Neural crest cell (in vitro differentiated cells): Measurements from ENCODE around the gene KLHL14. TPM values are rescaled to one million over a fixed set of nuclear protein-coding genes. Genes with fewer than 3 reads are reported as not detected.
"Not testable (repeated sequence)": the region's sequence is repeated elsewhere in the genome, so short reads cannot be mapped to it uniquely, and the experiment has no call there.

Experiments used
- DNase-seq: peaks from one replicate; pipeline ENCODE4 v3.0.0; 2021; ENCODE audit warnings: low read depth, mixed read lengths, low spot score
- H3K27ac Mint-ChIP-seq: one replicate; pipeline ENCODE4 v1.8.0; 2021; ENCODE audit warnings: mild to moderate bottlenecking, mixed read lengths; ENCODE audit not compliant: unreplicated experiment
- H3K27me3 Mint-ChIP-seq: 2 replicates; pipeline ENCODE4 v1.8.0; 2021; ENCODE audit warnings: low read depth, mild to moderate bottlenecking, mixed read lengths
- H3K36me3 Mint-ChIP-seq: 2 replicates; pipeline ENCODE4 v1.8.0; 2021; ENCODE audit warnings: low read depth, mild to moderate bottlenecking, mixed read lengths
- H3K4me1 Mint-ChIP-seq: 2 replicates; pipeline ENCODE4 v1.8.0; 2021; ENCODE audit warnings: mixed read lengths
- H3K4me3 Mint-ChIP-seq: one replicate; pipeline ENCODE4 v1.8.0; 2021; ENCODE audit warnings: mild to moderate bottlenecking, mixed read lengths
- H3K9me3 Mint-ChIP-seq: 2 replicates; pipeline ENCODE4 v1.8.0; 2021; ENCODE audit warnings: mixed read lengths
- CTCF ChIP-seq: fragments of 200-600 bp; sonication (generic); conservative IDR thresholded peaks from 2 replicates; pipeline ENCODE4 v1.5.0; 2021; ENCODE audit warnings: antibody characterized with exemption, mild to moderate bottlenecking
- total RNA-seq: library from RNA; stranded (reverse); gene quantifications from 2 replicates; pipeline ENCODE4 v1.2.1, GENCODE V29; 2021

The KLHL14 gene
- total RNA-seq, 1 donor from 2014 or later = 2.2 TPM

- peaks cover 22% of the 10 kb centered on the region for H3K4me1 Mint-ChIP-seq
- H3K36me3 Mint-ChIP-seq = peaks cover 10% of the 10 kb centered on the region
- no peak overlapping the region for H3K27ac Mint-ChIP-seq
- no peak for DNase-seq
- peaks cover 19% of the 10 kb centered on the region for H3K9me3 Mint-ChIP-seq
- no peaks in the 10 kb centered on the region for H3K27me3 Mint-ChIP-seq
- TF ChIP-seq CTCF = no peak
- no peak overlapping the region for H3K4me3 Mint-ChIP-seq
These were observed 25.6 kb upstream of the KLHL14 start for GRCh38 chr18:32798209-32798960.

GRCh38 chr18:32794667-32795066 lies 21.8 kb upstream of the KLHL14 start:
- not testable (repeated sequence) for H3K4me1 Mint-ChIP-seq, H3K27ac Mint-ChIP-seq, H3K4me3 Mint-ChIP-seq, DNase-seq, H3K27me3 Mint-ChIP-seq, H3K36me3 Mint-ChIP-seq
- peaks cover 17% of the 10 kb centered on the region for H3K9me3 Mint-ChIP-seq

- H3K4me3 Mint-ChIP-seq = no peak overlapping the region
- TF ChIP-seq CTCF = no peak
- DNase-seq = no peak
- no peaks in the 10 kb centered on the region for H3K36me3 Mint-ChIP-seq
- no peaks in the 10 kb centered on the region for H3K9me3 Mint-ChIP-seq
- H3K27ac Mint-ChIP-seq = no peak overlapping the region
- H3K4me1 Mint-ChIP-seq = peaks cover 2% of the 10 kb centered on the region
- H3K27me3 Mint-ChIP-seq = peaks cover 19% of the 10 kb centered on the region
These were observed 6.2 kb upstream of the KLHL14 start for GRCh38 chr18:32779010-32779409.

- TF ChIP-seq CTCF = no peak
- H3K4me3 Mint-ChIP-seq = no peak overlapping the region
- peaks cover 18% of the 10 kb centered on the region for H3K4me1 Mint-ChIP-seq
- no peaks in the 10 kb centered on the region for H3K9me3 Mint-ChIP-seq
- no peak for DNase-seq
- no peaks in the 10 kb centered on the region for H3K36me3 Mint-ChIP-seq
- peaks cover 39% of the 10 kb centered on the region for H3K27me3 Mint-ChIP-seq
- H3K27ac Mint-ChIP-seq = no peak overlapping the region
These were observed 4.2 kb upstream of the KLHL14 start for GRCh38 chr18:32777049-32777448.

GRCh38 chr18:32776561-32776960 lies 3.7 kb upstream of the KLHL14 start:
- H3K4me3 Mint-ChIP-seq = no peak overlapping the region
- H3K9me3 Mint-ChIP-seq = no peaks in the 10 kb centered on the region
- H3K4me1 Mint-ChIP-seq = peaks cover 18% of the 10 kb centered on the region
- TF ChIP-seq CTCF = no peak
- DNase-seq = no peak
- H3K27me3 Mint-ChIP-seq = peaks cover 40% of the 10 kb centered on the region
- no peak overlapping the region for H3K27ac Mint-ChIP-seq
- no peaks in the 10 kb centered on the region for H3K36me3 Mint-ChIP-seq

- H3K27me3 Mint-ChIP-seq = peaks cover 49% of the 10 kb centered on the region
- no peak for DNase-seq
- no peak overlapping the region for H3K4me3 Mint-ChIP-seq
- no peaks in the 10 kb centered on the region for H3K36me3 Mint-ChIP-seq
- H3K27ac Mint-ChIP-seq = no peak overlapping the region
- H3K9me3 Mint-ChIP-seq = no peaks in the 10 kb centered on the region
- TF ChIP-seq CTCF = no peak
- H3K4me1 Mint-ChIP-seq = peaks cover 22% of the 10 kb centered on the region
These were observed 2.8 kb upstream of the KLHL14 start for GRCh38 chr18:32775628-32776027.
